HG02981 (cell line): Measurements from ENCODE around the gene CLGN.

Experiments
- ATAC-seq: cut with Tn5 transposase; IDR thresholded peaks from one replicate; pipeline ENCODE4 v1.9.1; 2021; ENCODE audit warnings: mild to moderate bottlenecking, moderate library complexity; ENCODE audit not compliant: unreplicated experiment

Gene CLGN

DNA sequence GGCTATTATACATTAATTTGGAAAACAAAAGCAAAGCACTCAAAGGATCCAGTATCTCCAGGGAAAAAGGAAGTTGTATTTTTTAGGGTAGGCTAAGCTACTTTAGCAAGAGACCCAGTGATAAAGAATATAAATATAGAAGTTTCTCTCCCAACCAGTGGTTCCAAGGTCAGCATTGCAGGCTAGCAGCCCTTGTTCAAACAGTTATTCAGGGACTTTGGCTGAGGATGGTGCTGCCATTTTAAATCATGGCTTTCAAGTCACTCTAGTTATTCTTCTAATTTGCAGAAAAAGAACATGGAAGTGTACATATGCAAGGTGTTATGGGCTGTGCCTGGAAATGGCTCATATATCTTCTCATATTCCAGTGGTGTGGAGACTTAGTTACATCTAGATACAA lies 44.7 kb downstream of the CLGN start:
- no peak for ATAC-seq

DNA sequence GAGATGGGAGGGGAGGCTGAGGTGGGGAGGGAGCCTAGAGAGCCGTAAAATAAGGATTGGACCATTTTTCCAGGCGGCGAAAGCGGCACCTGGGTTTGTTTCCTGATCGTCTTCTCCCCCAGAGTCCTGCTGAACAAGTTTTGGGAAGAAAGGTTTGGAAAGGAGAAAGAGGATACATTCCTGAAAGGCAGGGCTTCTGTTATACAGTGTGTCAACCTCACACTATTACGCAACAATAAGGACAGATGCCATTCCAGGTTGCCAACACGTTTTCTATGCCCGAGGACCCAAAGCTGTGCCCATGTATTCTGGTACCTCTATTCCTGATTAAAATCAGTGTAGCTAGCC lies 53.3 kb downstream of the CLGN start:
- ATAC-seq: no peak

DNA sequence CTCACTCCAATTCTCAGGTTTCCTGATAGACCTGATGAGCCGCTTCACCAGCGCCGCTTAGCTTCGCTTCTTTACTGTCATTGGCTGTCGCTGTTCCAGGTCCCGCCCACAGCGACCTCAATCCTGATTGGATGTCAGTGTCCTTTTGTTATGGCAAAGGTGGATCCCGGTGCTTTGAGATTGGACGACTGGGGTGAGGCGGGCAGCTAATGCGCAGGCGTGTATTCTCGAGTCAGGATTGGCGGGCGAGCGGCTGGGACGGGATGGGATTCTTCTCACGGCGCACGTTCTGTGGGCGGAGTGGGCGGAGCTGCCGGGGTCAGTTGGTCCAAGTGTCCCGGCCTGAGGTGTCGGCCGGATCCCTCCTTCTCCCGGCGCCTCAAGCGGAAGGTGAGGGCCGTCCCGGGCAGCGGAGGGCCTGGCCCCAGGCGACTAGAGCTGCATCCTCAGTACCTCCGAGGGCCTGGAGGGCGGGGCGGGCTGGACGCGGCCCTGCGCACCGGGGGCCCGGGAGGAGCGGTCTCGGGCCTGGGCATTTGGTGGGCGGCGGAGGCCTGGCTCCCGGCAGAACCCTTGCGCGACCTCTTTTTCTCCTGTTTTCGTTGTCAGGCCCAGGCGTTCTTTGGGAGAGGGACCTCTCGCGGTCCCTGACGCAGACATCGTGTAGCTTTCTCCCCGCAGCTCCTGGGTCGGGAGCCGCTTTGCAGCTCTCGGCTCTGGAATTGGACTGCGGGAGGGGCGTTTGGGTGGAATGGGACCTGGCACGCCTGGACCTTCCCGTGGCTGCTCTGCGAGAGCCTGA lies 53.9 kb downstream of the CLGN start, which contains the start of gene SCOC:
Gene SCOC (plus strand): TSS at position 319 of the 802 bp plus-strand sequence. CDS start 5,525 bp downstream, outside the sequence.
- peak; percentile 94 for ATAC-seq

DNA sequence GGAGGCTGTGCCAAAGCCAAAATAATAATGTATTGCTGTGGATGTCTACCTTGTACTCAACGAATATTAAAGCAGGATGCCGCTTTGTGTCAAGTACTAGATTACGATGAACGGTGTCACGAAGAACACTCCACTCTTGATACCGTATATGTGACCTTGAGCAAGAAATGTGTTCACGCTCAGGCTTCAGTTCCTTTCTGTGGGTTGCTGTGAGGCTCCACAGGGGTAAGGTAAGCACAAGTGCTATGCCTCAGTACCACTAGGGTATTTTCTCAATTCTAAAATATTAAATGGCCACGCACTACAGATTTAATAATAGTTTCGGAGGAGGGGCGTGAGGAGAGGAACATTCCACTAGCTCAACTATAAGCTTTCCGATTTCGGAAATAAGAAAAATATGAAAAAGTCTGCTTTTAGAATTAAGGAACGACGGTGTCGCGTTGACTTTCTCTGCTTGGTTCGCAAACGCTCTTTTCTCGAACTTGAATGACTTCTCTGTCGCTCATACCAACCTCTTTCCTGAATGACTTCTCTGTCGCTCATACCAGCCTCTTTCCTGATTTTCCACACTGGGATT lies 54.6 kb downstream of the CLGN start:
- peak; percentile 62 for ATAC-seq

DNA sequence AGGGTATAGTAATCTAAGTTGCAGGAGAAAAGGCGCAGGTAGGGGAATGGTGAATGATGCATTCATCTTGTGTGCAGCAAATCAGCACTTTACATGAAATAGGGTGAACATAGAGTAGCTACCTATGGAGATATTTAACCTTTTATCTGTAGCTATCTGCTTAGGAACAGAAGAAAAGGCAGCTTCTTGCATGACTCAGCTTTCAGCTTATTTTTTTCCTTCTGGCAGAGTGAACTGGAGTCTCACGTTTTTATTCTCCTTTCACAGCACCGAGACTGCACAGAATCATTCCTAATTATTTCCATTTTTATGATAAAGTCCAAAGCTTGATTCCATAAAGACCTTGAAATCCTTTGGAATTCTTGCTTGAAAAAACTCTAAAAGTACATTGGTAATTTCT lies 58.8 kb downstream of the CLGN start:
- ATAC-seq: no peak

DNA sequence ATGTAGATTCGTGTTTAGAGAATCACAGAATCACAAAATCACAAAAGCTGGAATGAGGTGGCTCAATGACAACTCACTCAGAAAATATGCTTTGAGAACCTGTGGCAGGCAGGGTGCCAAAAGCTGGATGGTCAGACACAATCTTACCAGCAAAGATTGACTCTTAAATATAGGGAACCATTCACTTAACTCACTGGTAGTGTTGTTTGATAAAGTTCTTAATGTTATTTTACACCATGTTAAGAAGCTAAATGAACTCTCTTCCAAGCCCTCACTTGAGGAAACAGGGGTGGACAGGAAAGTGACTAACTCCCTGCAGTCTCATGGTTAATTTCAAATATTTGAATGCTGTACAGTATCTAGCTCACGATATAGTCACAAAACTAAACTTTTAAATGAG lies 59.7 kb downstream of the CLGN start:
- no peak for ATAC-seq

DNA sequence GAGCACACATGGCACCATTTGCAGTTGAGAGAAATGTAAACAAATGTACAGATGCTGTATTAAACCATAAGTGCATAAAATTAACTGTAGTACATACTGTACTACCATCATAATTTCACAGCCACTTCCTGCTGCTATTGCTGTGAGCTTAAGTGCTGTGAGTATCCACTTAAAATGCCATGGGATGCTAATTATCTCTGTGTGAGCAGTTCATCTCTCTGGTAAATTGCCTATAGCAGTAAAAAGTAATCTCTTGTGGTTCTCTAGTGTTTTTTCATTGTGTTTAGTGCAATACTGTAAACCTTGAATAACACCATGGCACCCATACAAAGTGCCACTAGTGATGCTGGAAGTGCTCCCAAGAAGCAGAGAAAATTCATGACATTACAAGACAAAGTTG lies 63.9 kb downstream of the CLGN start:
- no peak for ATAC-seq

DNA sequence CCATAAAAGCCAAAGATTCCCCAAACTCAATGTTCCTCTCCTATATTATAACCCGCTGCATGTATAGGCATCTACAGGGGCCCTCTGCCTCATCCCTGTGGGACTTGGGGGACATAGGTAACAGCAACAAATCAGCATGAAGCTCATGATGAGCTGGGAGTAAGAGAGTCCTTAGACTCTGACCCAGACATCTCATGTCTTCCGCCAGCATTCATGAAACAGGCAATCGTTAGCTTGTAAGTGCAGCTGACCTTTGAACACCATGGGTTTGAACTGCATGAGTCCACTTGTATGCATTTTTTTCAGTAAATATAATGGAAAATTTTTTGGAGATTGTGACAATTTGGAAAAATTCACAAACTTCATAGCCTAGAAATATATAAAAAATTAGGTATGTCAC lies 64.4 kb downstream of the CLGN start:
- ATAC-seq: no peak

DNA sequence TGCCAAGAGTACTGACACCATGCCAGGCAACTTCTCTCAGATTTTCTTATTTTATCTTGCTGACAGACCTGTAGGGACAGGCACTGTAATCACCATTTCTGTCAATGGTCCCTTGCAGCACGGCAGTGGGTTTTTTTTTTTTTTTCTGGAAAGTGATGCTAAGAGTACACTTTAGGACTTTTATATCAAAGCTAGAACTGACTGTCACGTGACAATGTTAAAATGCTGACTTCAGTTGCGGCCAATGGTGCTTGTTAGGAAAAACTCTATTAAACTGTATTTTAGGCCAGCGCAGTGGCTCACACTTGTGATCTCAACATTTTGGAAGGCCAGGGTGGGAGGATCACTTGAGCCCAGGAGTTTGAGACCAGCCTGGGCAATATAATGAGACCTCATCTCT lies 66.3 kb downstream of the CLGN start:
- ATAC-seq: no peak

DNA sequence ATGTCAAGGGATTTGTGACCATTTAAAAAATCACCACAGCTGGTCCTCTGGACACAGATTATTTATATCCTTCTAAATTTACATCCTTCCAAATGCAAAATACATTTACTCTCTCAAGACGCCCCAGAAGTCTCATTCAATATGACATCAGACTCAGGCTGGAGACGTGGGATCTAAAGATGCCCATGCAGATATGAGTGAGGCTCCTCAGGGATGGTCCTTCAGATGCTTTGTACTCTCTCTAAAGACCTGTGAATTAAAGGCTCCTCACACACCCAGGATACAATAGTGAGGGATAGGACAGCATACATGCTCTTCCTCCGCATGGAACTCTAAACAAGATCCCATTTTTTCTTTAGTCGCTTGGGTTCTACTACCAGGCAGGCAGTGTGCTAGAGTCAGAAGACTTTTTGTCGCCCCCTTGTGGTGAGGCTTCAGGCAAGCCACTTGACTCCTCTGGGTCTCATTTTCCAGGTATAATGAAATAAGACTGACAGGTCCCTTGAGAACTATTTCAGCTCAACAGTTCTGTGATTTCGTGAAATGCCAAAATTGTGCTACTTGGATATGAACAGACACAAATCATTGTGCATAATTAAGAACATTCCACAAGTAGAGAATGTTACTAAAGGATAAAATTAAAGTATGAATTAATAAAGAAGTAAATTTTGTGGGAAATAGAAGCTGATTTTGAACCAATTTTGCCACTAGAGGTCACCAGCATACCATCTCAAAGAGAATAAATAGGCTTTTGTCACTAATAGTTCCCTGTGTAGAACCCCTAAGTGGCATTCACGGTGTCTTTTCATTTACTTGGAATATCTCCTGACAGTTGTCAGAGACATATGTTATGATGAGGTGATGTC lies 67.7 kb downstream of the CLGN start:
- peak; percentile 93 for ATAC-seq

DNA sequence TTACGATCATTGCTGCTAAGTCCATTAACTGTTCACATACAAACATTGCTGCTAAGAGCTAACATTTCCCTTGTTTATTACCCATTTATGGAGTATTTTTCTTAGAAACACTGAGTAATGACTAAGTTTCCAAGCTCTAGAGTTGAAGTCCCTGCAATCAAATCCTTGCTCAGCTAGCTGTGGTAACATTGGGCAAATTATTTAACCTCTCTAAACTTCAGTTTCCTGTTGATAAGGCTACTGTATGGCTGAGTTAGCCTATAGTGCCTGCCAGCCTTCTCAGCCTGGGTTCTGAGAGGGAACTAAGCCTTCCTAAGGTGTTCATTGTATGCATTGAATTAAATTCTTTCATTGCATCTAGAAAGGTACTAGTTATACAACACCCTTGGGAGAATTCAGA lies 69.2 kb downstream of the CLGN start:
- no peak for ATAC-seq

DNA sequence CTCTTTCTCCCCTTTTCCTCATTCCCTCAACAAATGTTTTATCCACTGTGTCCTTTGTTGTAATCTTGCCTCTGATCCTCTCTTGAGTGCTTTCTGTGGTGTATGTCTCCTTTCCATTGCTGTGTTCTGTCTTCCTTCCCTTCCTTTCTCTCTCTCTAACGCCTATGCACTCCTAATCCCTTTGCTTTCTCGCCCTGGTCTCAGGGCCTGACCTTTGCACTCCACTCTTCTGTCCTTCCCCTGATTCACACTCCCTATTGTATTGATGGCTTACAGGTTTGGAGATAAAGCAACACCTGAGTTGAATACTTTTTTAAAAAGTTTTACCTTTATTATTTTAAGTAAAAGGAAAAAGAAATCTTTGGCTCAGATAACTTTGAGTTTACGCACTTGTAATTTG lies 69.6 kb downstream of the CLGN start:
- ATAC-seq: no peak

DNA sequence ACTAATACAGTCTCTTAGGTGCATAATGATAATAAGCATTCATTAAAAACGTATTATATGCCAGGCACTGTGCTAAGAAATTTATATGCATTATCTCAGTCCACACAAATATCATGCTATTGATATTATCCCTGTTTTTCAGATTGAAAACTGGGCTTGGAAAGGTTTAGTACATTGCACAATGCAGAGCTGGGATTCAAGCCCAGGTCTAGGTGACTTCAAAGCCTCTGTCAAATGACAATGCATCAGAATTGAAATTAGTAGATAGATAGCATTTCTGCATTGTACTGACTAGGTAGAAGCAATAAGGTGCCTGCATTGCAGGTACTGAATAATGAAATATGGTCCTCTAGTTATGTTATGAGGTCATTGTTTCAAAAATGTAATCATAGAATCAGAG lies 72.2 kb downstream of the CLGN start:
- no peak for ATAC-seq

DNA sequence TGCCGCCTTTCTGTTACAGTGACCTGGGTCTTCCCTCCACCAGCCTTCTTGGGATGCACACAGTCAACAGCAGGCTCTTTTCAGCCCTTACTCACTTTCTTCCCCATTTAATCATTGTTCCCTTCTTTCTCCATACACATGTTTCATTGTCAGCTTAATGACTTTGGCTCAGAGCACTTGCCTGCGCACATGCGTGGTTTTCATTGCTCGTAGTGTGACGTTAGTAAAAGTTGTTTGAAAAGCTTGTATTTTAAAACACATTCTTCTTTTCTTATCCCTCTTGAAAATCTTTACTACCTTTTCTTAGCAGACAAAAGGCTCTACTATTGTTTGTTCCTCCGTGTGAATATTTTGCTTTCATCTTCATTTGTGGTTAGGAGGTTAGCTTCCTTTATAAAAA lies 73.7 kb downstream of the CLGN start:
- ATAC-seq: no peak

DNA sequence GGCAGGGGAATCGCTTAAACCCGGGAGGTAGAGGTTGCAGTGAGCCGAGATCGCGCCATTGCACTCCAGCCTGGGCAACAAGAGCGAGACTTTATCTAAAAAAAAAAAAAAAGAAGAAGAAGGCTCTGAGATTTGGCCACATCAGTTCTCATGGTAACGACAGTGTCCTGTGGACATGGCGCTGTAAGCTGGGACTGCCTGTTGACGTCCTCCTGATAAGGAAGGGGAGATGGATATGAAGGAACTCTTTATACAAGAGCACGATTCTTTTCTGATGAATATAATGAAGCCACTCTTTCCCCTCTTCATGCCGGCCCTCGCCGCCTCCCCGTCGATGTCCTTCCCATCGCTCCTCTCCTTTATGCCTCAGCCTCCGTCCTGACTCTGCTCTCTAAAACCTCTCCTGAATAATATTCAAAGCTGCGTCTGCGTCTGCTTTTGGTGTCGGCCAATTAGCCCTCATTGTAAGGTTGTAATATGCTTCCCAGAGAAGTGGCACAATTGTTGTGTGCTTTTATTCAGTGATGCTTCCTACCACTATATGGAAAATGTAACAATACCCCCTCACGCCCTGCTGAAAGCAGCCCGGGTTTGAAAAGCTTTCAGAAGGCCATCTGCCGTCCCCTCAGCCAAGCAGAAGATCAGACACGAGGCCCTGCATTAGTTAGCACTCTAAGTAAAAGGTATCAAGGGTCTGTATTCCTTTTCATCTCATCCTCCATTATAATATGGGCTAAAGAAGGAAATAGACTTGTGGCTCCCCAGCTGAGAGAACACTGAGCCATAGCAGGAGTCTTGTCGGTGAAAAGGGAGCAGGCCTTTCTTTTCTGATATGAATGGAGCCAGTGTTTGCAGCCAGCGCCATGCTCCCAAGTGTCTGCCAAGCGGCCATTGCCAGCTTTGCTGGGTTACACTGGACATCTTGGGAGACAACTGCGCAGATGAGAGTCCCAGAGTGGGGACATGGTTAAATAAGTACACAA lies 76.1 kb downstream of the CLGN start:
- no peak for ATAC-seq

DNA sequence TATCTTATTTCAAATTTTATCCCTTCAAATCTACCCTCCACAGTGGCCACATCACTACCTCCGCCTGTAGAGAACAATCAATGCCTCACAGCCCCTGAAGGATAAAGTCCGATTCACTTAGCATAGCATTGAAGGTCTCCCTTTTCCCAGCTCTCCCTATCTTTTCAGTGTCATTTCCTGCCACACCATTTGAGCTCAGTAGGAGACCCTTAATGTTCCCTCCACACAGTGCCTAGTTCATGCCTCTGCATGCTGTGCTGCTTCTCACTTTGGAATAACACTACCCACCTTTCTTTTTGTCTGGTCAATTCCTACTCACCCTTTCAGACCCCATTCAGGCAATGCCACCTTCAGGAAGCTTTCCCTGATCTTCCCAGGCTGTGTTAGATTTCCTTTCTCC lies 77.6 kb downstream of the CLGN start:
- ATAC-seq: no peak

DNA sequence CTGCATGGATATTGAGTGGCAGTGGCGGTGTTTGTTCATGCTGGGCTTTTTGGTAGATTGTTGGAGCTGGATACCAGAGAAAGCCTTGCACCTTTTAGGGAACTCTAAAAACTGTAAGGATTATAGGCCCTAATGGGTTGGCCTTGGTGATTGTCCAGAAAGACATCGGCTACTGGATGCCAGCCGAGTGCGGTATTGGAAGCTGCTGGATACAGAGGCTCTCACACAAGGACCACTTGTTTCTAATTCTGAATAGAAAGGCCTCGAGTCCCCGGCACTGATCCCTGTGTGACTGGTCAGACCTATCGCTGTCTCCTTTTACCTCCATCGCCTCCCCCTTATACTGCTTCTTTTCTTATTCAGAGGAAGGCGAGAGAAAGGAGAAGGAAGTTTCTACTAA lies 81.3 kb downstream of the CLGN start:
- ATAC-seq: no peak

DNA sequence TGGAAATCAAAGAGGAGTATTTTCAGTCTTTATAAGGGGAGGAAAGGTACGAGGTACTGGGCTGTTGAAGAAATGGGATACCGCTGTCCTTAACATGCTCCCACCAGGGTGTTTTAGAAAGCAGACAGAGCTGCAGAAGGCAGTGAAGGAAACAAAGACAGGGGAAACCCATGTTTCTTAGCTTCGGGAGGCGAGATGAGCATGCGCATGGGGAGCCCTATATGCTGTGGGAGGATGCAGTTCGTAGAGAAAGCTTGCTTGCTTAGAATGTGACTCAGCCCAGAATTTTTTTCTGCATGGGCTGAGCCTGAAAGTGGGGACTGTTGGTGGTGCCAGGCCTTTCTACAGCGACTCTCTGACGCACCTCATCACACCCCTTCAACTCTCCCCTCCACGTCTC lies 82.8 kb downstream of the CLGN start:
- ATAC-seq: no peak

DNA sequence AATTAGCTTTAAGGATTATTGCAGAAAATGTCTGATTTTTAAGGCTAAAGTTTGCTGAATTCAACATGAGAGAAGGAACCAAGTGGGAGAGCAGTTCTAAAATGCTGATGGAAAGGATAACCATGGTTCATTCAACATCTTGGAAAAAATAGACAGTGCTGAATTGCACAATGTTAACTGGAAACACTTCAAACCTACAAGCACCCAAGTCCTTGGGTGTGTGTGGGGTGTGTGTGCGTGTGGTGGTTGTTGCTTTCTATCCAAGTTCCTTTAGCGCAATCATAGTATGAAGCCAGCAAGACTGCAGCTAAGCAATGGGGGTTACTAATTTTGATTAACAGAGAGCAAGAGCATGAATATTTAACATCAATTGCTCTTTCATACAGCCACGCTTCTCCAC lies 83.3 kb downstream of the CLGN start:
- ATAC-seq: no peak

DNA sequence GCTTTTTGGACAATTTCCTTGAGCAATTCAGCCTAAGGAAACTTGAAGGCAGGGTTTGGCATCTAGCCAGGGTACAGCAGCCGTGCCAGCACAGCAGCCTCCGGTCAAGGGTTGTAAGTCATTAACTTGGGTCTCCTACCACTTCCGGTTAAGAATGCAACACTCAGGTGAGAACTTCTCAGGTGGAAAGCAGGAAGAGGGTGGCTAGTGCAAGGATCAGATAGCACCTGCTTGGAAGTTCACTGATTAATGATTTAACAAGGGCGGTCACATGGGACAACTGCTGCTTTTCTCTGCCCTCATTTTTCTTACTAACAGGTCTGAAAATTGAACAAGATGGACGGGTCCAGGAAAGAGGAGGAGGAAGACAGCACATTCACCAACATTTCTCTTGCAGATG lies 84.1 kb downstream of the CLGN start:
- peak; percentile 94 for ATAC-seq

DNA sequence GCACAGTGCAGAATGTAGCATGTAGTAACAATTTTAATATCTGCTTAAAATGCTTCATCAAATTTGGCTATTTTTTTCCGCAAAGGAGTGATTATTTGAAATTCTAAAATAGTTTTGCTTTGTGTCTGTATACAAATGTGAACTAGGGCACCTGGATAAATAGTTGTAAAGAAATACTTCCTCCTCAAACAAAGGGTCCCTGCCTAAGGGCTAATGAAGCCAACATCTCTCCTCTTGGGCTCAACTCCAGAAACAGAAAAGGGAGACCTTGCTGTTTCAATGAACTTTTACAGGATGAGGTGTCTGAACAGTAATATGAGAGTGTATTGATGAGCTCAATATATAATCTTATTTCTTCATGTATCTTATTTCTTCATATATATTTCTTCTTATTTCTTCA lies 84.8 kb downstream of the CLGN start:
- no peak for ATAC-seq
